Cardiac septum (tissue), 1 donor: ENCODE results near the gene SLC35G3. TPM values are rescaled to one million over a fixed set of nuclear protein-coding genes. Genes with fewer than 3 reads are reported as not detected.
"Not testable (repeated sequence)": the region's sequence is repeated elsewhere in the genome, so short reads cannot be mapped to it uniquely, and the experiment has no call there.

Experiments used
- DNase-seq: peaks from one replicate; pipeline ENCODE4 v3.0.0-alpha.2; 2020; ENCODE audit warnings: low spot score
- intact Hi-C: fragments of 100-400 bp; cut with DNase I; formaldehyde crosslinking; loops from one replicate; pipeline ENCODE4 v1.14.0; 2022
- total RNA-seq: library from RNA; stranded (reverse); fragmentation: NEBNext Ultra II Directional; extraction: Animal tissue kit (Norgen Biotek cat#: 25700); gene quantifications from one replicate; pipeline ENCODE4 v1.2.1, GENCODE V29; 2021
- donor health status: DM: no; HTN: no; CAD: no.

Gene SLC35G3
- total RNA-seq, 1 donor from 2014 or later: not detected

GRCh38 chr17:35214192-35214591 is 20.0 kb upstream of the SLC35G3 start:
- intact Hi-C loops: no loop called here

DNA sequence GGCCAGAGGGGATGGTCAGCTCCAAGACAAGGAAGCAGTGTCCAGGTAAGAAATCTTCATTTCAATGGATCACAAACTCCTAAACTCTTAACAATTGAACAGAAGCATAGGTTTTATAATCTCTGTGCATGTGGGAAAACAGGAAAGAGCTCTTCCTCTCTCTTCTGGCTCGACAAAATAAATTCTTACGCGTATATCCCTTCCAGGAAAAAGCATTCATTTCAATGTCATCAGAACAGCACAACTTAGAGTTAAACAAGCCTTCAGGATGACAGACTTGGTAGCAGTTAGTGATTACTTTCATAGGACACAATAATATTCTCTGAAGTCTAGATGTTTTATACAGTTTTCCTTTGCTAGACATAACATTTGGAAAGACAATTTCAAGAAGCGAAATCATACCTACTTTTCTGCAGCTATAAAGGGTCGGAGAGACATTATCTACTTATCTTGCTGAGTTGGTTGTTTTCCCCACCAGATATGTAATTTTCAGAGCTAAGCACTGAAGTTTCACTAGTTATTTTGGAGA is 19.3 kb upstream of the SLC35G3 start:
- intact Hi-C loops: no loop called here
- no peak for DNase-seq

More at GRCh38 chr17:35214192-35214591, 20.0 kb upstream of the SLC35G3 start:
- DNase-seq: no peak

GRCh38 chr17:35212668-35213067 is 18.5 kb upstream of the SLC35G3 start:
- intact Hi-C loops: no loop called here
- DNase-seq: no peak

- DNase-seq: no peak
- intact Hi-C loops: no loop called here
These were observed 16.5 kb upstream of the SLC35G3 start for GRCh38 chr17:35210741-35211140.

GRCh38 chr17:35202582-35202981 is 8.4 kb upstream of the SLC35G3 start:
- DNase-seq, intact Hi-C loops: not testable (repeated sequence)

DNA sequence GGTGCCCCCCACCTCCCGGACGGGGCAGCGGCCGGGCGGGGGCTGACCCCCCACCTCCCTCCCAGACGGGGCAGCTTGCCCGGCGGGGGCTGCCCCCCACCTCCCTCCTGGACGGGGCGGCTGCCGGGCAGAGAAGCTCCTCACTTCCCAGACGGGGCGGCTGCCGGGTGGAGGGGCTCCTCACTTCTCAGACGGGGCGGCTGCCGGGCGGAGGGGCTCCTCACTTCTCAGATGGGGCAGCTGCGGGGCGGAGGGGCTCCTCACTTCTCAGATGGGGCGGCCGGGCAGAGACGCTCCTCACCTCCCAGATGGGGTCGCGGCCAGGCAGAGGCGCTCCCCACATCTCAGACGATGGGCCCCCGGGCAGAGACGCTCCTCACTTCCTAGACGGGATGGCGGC is 869 bp upstream of the SLC35G3 start:
- intact Hi-C loops, DNase-seq: not testable (repeated sequence)

DNA sequence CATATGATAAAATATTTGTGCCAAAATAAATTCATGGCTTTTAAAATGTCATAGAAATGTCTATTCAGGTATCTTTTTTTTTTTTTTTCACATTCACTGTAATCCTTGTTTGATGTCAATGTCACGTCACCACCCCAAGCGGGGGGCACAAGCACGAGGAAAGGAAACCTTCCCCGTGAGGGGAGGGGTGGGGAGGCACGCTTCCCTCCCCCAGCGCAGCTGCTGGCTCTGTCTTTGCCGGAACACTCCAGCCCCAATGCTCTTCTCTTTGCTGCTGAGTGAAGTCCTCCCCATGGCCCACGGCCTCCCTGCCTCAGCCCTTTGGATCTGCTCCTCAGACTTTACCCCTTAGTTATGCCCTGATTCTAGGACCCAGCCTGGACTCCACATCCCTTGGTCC is 1.5 kb downstream of the SLC35G3 start:
- DNase-seq: no peak
- intact Hi-C loops: no loop called here

DNA sequence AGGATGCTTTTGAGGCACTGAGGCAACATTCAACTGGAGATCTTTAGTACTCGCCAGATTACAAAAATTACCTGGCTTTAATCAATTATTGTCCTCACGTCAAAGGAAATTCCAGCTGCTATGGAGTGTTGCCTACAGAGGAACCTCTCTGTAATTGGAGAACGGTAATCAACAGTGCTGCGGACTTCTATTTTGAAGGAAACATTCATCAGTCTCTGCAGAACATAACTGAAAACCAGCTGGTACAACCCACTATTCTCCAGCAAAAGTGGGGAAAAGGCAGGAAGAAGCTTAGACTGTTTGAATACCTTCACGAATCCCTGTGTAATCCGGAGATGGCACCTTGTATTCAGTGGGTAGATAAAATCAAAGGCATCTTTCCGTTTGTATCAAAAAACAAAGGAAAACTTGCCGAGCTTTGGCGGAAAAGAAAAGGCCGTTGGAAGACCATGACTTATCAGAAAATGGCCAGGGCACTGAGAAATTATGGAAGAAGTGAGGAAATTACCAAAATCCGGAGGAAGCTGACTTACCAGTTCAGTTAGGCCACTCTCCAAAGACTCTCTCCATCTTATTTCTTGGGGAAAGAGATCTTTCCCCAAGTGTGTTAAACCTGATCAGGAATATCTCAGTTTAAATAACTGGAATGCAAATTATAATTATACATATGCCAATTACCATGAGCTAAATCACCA is 3.0 kb downstream of the SLC35G3 start:
- intact Hi-C loops: no loop called here

DNA sequence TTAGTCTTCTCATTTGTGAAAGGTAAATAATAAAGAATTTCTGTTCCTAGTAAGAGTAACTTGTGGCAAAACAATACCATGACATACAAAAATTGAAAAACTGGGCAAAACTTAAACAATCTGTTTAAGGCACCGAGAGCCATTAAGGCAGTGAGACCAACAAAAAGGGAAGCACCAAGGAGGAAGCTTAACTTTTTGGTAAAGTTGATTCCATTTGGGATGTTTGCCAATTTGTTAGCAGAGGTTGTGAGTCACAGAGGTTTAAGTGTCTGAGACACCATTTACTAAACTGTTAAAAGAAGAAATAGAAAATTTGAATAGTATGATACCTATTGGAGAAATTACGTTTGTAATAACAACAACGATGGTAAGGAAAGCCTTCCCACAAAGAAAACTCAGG is 4.9 kb downstream of the SLC35G3 start:
- intact Hi-C loops: no loop called here

More for the DNA sequence above, 3.0 kb downstream of the SLC35G3 start:
- DNase-seq: no peak

GRCh38 chr17:35188111-35188510 is 6.1 kb downstream of the SLC35G3 start:
- intact Hi-C loops: no loop called here
- DNase-seq: no peak

More for the DNA sequence above, 4.9 kb downstream of the SLC35G3 start:
- no peak for DNase-seq

DNA sequence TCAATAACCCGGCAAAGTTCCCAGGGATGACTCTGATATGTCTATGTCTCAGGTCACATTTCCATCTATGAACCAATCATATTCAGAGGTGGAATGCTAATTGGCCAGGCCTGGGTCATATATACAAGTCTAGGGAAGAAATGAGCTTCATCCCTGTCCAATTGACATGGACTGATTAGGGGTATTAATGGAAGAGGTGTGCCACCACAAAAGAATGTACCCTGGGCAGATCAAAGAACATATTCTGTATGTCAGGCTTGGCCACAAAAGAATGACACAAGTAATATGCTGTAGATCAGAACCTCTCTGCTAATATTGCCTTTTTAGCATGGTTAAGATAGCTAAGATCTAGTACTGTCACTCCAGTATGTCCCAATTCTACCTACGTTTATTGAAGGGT is 6.7 kb downstream of the SLC35G3 start:
- no peak for DNase-seq
- intact Hi-C loops: no loop called here

DNA sequence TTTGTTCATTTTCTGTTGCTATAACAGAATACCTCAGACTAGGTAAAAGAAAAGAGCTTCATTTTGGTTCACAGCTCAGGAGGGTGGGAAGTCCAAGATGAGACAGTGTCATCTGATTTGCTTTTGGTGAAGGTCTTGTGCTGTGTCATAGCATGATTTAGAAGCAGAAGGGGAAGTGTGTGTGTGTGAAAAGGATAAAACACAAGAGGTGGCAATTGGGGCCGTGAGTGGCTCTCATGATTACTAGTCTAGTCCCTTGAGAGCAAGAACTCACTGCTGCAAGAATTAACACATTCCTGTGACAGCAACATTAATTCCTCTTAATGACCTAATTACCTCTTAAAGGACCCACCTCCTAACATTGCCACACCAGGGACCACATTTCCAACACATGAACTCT is 8.3 kb downstream of the SLC35G3 start:
- no peak for DNase-seq
- intact Hi-C loops: no loop called here

DNA sequence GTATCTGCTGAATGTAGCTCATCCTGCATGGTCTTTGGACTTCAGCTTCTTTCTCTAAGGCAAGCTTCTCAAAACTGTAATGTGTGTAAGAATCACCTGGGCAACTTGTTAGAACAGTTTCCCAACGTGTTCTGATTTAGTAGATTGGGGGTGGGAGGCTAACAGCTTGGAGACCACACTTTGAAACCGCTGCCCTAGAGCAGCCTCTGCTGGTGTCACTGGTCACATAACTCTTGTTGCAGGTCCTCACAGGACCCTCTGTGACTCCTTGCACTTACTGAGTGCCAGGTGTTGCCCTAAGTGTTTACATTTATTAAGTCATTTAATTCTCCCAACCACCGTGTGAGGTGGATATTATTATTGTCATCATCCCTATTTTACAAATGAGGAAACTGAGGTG is 9.9 kb downstream of the SLC35G3 start:
- intact Hi-C loops: no loop called here
- DNase-seq: no peak

DNA sequence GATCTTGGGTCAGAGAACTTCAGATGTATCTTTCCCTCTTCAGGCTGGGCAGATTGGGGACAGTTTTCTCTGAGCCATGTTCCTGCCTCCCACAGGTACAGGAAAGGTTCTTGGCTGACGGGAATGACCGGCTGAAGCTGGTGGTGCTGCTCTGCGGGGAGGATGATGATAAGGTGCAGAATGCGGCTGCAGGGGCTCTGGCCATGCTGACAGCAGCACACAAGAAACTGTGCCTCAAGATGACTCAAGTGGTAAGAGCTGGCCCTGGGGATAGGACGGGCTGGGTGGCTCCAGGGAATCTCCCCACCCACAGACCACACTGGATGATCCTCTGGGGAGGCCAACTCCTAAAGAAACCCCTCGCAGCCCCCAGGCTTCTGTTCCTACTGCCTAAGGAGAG is 10.9 kb downstream of the SLC35G3 start:
- intact Hi-C loops: no loop called here
- no peak for DNase-seq

DNA sequence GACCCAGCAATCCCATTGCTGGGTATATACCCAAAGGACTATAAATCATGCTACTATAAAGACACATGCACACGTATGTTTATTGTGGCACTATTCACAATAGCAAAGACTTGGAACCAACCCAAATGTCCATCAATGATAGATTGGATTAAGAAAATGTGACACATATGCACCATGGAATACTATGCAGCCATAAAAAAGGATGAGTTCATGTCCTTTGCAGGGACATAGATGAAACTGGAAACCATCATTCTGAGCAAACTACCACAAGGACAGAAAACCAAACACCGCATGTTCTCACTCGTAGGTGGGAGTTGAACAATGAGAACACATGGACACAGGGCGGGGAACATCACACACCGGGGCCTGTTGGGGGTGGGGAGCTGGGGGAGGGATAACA is 14.8 kb downstream of the SLC35G3 start:
- DNase-seq, intact Hi-C loops: not testable (repeated sequence)

GRCh38 chr17:35176897-35177296 is 17.3 kb downstream of the SLC35G3 start:
- intact Hi-C loops: no loop called here

DNA sequence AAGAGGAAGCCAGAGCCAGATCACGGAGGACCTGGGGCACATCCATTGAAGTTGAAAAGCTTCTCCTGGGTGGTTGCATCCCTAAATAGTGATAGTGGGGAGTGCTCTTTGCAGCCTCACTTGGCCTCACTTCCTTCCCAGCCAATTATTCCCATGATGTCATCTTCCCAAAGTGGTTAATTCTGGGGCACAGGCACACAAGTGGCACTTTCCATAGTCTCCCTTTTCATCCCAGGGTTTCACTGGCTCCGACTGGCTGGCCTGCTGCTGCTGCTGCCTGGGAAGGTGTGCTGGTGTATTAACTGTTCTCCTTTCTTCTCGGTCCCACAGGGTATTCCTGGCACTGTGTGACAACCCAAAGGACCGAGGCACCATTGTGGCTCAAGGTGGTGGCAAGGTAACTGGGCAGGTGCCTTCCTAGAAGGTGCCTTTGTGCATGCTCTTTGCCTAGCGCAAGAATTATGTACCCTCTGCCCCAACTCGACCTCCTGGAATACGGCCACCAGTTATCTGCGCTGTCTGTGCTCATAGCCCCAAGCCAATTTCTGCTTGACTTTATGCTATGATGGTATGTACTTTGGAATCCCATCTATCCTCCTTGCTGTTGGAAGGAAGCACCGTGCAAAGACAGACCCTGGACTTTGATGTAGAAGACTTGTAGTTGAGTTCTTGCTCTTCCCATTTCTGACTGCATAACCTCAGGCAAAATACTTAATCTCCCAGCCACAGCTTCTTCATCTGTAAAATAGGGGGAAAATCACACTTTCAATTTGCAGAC is 18.4 kb downstream of the SLC35G3 start:
- intact Hi-C loops: no loop called here
- no peak for DNase-seq

More at GRCh38 chr17:35176897-35177296, 17.3 kb downstream of the SLC35G3 start:
- no peak for DNase-seq

GRCh38 chr17:35174835-35175334 is 19.3 kb downstream of the SLC35G3 start:
- intact Hi-C loops: loop anchor here (5.0 kb wide), 1 partner anchor 362 kb away; the partner anchor contains the start of gene SLFN12L

DNA sequence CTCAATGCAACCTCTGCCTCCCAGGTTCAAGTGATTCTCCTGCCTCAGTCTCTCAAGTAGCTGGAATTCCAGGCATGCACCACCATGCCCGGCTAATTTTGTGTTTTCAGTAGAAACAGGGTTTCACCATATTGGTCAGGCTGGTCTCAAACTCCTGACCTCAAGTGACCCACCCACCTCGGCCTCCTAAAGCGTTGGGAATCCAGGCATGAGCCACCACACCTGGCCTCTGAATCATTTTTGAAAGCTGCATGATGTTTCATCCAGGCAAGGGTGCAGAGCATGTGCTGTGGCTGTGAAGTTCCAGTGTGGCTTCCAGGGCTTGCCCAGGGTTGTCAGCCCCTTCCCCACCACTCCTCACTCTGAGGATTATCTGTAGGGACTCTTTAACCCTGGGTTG is 21.9 kb downstream of the SLC35G3 start:
- intact Hi-C loops: loop anchor here (5.0 kb wide), 1 partner anchor 365 kb away; the partner anchor contains the start of gene SLFN12L
- not testable (repeated sequence) for DNase-seq

More at GRCh38 chr17:35174835-35175334, 19.3 kb downstream of the SLC35G3 start:
- no peak for DNase-seq

DNA sequence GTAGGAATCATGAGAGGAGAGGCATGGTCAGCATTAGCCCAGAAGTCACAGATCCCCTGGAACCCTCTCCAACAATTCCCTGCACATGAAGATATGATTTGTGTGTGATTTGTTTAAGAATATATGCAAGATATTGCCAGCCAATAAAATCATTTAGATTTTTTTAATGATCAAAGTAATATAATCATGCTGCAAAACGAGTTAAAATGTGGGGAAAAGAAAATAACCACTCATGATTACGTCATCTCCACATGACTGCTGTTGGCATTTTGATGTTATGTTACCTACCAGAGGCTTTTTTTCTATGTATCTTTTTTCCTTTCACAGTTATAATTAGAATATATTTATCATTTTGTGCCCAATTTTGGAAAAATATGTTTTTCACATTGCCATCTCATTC is 22.4 kb downstream of the SLC35G3 start:
- intact Hi-C loops: loop anchor here (5.0 kb wide), 1 partner anchor 365 kb away; the partner anchor contains the start of gene SLFN12L
- DNase-seq: no peak
